ENCODE data around the gene ATP8B1. TPM values are rescaled to one million over a fixed set of nuclear protein-coding genes. Genes with fewer than 3 reads are reported as not detected.

The ATP8B1 gene
- total and polyA plus RNA-seq, 2 of the 4 experiments (the other 2 are of a cell fraction): 64.3 to 136 TPM

- dilution Hi-C loops (cut with HindIII; ENCODE audit: low sequenced_read_pairs, unreplicated experiment): no loop called here
- Histone ChIP-seq H3K9me3 (ENCODE audit: control insufficient read depth, insufficient read depth, low read length) (no peaks in the 10 kb centered on the region), H3K18ac (ENCODE audit: low read depth, low read length) (peak overlapping the region; percentile 31; the same call in 1 of the 2 replicates), H3K56ac (ENCODE audit: extremely low read depth, insufficient read depth, low read length) (no peak overlapping the region), H2BK20ac (ENCODE audit: low read depth, low read length) (peak overlapping the region; percentile 45; the same call in 1 of the 2 replicates), H3K14ac (replicated peaks; ENCODE audit: low read depth, low read length) (peak overlapping the region; percentile 43), H4K8ac (ENCODE audit: low read depth in 2 of 2, low read length in 2 of 2) (peak overlapping the region in 1 of 2 experiments; percentile 55; a peak in 2 of 4 replicates), H4K20me1 (ENCODE audit: insufficient read depth, low read length) (no peaks in the 10 kb centered on the region), H4K5ac (ENCODE audit: low read depth, low read length) (peak overlapping the region; percentile 52; the same call in 1 of the 2 replicates), H3K4me1 (ENCODE audit: control insufficient read depth, insufficient read depth, low read length) (peaks cover 3% of the 10 kb centered on the region), H3K9me1 (ENCODE audit: insufficient read depth, low read length) (peaks cover 10% of the 10 kb centered on the region; the same call in 1 of the 2 replicates), H2AK5ac (ENCODE audit: low read depth, low read length) (peak overlapping the region; percentile 66; the same call in 1 of the 2 replicates), H3K9ac (ENCODE audit: low read depth, low read length) (0 out of 2 replicates have a peak overlapping the region, but pooled peaks have one; percentile 22), H2BK120ac (ENCODE audit: low read depth, low read length) (peak overlapping the region; percentile 58; the same call in 1 of the 2 replicates), H2BK5ac (ENCODE audit: low read depth, low read length, poor library complexity, severe bottlenecking) (peak overlapping the region; percentile 43), H4K91ac (ENCODE audit: insufficient read depth, low read depth, low read length) (peak overlapping the region; percentile 48), H2BK15ac (ENCODE audit: low read depth, low read length) (peak overlapping the region; percentile 52; the same call in 2 of the 3 replicates), H3K27me3 (ENCODE audit: control insufficient read depth, insufficient read depth, low read length) (no peaks in the 10 kb centered on the region), H3K27ac (ENCODE audit: insufficient read depth, low read length) (no peak overlapping the region), H3K4ac (ENCODE audit: low read depth, low read length) (peak overlapping the region; percentile 47; the same call in 1 of the 2 replicates), H2AFZ (replicated peaks; ENCODE audit: low read length, poor library complexity) (peak overlapping the region; percentile 65), H3K4me3 (ENCODE audit: insufficient read depth, low read depth, low read length) (no peak overlapping the region), H3K23ac (ENCODE audit: low read depth, low read length) (no peak overlapping the region; the same call in 1 of the 2 replicates), H3K36me3 (ENCODE audit: control insufficient read depth, insufficient read depth, low read length) (no peaks in the 10 kb centered on the region), H3K4me2 (ENCODE audit: low read depth, low read length) (peak overlapping the region; percentile 48), H2AK9ac (replicated peaks; ENCODE audit: low read depth, low read length, poor library complexity) (no peak overlapping the region), H3K79me1 (ENCODE audit: low read depth in 1 of 2, low read length in 2 of 2) (peaks cover 8 to 25% of the 10 kb centered on the region in 2 experiments; a peak in 3 of 4 replicates)
- ChIA-PET CTCF (no interaction called here), POLR2A (ENCODE audit: unreplicated experiment) (no interaction called here)
- peak; percentile 18; the same call in 1 of the 2 replicates for ATAC-seq (ENCODE audit: low read depth)
- intact Hi-C loops (cut with micrococcal nuclease): no loop called here
- TF ChIP-seq SMC3 (IDR thresholded peaks at IDR 0.05; ENCODE audit: low read depth, low read length) (no peak), CEBPB (IDR thresholded peaks at IDR 0.05; ENCODE audit: low read depth, low read length) (no peak), RFX5 (IDR thresholded peaks at IDR 0.05; ENCODE audit: low read depth, low read length) (no peak), MXI1 (IDR thresholded peaks at IDR 0.05; ENCODE audit: borderline replicate concordance, low read depth, low read length) (no peak), NFE2L2 (IDR thresholded peaks at IDR 0.05; ENCODE audit: low read depth, low read length) (no peak), BHLHE40 (IDR thresholded peaks at IDR 0.05; ENCODE audit: low read depth, low read length) (no peak), CTCF (conservative IDR thresholded peaks at IDR 0.05; ENCODE audit: low read depth, low read length) (no peak), FOS (IDR thresholded peaks at IDR 0.05; ENCODE audit: low read depth, low read length) (no peak), MAFK (IDR thresholded peaks at IDR 0.05; ENCODE audit: low read depth, low read length) (no peak), RCOR1 (IDR thresholded peaks at IDR 0.05; ENCODE audit: insufficient replicate concordance, low read length) (no peak), POLR2A (IDR thresholded peaks at IDR 0.05; ENCODE audit: low read depth, low read length) (no peak), ELK1 (IDR thresholded peaks at IDR 0.05; ENCODE audit: borderline replicate concordance, low read depth, low read length) (no peak), RAD21 (IDR thresholded peaks at IDR 0.05; ENCODE audit: low read length) (no peak)
- in situ Hi-C loops (cut with MboI; ENCODE audit: low sequenced_read_pairs): loop anchor here (25.0 kb wide), 2 partner anchors 485 to 860 kb away; no protein-coding TSS in a partner anchor
- no TSS peak for BruUV-seq (replicated peaks)
- DNase-seq: peak; percentile 47
- no CpG with 5 or more reads among the region's 5 CpGs for WGBS, 2 experiments (ENCODE audit: extremely low coverage in 2 of 2, insufficient read length in 1 of 2)
Measured at GRCh38 chr18:57627488-57627887, 175.6 kb downstream of the ATP8B1 start.
